Trophoblast cell (in vitro differentiated cells and primary cell): Measurements from ENCODE around the gene RNF10.
"Not testable (repeated sequence)": the region's sequence is repeated elsewhere in the genome, so short reads cannot be mapped to it uniquely, and the experiment has no call there.

Source experiments
- DNase-seq, 2 donors: peaks; one replicate each; pipeline ENCODE4 v3.0.0-alpha.2; 2016
- H2AFZ ChIP-seq: 2 replicates; pipeline ENCODE4 v1.6.1; 2013; ENCODE audit warnings: low read length, moderate library complexity, mild to moderate bottlenecking; ENCODE audit not compliant: insufficient read depth, poor library complexity
- H2AK5ac ChIP-seq: 2 replicates; pipeline ENCODE4 v1.6.1; 2013; ENCODE audit warnings: mild to moderate bottlenecking, low read length
- H2BK120ac ChIP-seq: 2 replicates; pipeline ENCODE4 v1.6.1; 2013; ENCODE audit warnings: low read length, mild to moderate bottlenecking, moderate library complexity; ENCODE audit not compliant: insufficient read depth, poor library complexity
- H2BK12ac ChIP-seq: 2 replicates; pipeline ENCODE4 v1.6.1; 2013; ENCODE audit warnings: mild to moderate bottlenecking, low read length, moderate library complexity
- H2BK5ac ChIP-seq: 2 replicates; pipeline ENCODE4 v1.6.1; 2013; ENCODE audit warnings: low read length, low read depth, moderate library complexity, mild to moderate bottlenecking; ENCODE audit not compliant: poor library complexity
- H3K14ac ChIP-seq: 2 replicates; pipeline ENCODE4 v1.6.1; 2013; ENCODE audit warnings: mild to moderate bottlenecking, low read length
- H3K18ac ChIP-seq: 2 replicates; pipeline ENCODE4 v1.6.1; 2013; ENCODE audit warnings: mild to moderate bottlenecking, low read length
- H3K23ac ChIP-seq: 2 replicates; pipeline ENCODE4 v1.6.1; 2013; ENCODE audit warnings: low read length
- H3K27ac ChIP-seq: 2 replicates; pipeline ENCODE4 v1.5.1; 2013; ENCODE audit warnings: low read depth, mild to moderate bottlenecking, inconsistent platforms, low read length, moderate library complexity
- H3K27me3 ChIP-seq: 2 replicates; pipeline ENCODE4 v1.6.1; 2013; ENCODE audit warnings: inconsistent platforms, mild to moderate bottlenecking, low read length, moderate library complexity; ENCODE audit not compliant: insufficient read depth
- H3K36me3 ChIP-seq, 2 experiments: 1 replicate in 1 of 2; 2 replicates in 1 of 2; pipeline ENCODE4 v1.6.1; 2013; ENCODE audit warnings: low read length in 2 of 2, mild to moderate bottlenecking in 2 of 2, moderate library complexity in 1 of 2; ENCODE audit not compliant: insufficient read depth in 2 of 2, control insufficient read depth in 1 of 2
- H3K4ac ChIP-seq: 2 replicates; pipeline ENCODE4 v1.6.1; 2013; ENCODE audit warnings: low read depth, mild to moderate bottlenecking, low read length, moderate library complexity
- H3K4me1 ChIP-seq, 2 experiments: 1 replicate in 1 of 2; 2 replicates in 1 of 2; pipeline ENCODE4 v1.6.1; 2013; ENCODE audit warnings: low read length in 2 of 2, mild to moderate bottlenecking in 2 of 2, moderate library complexity in 1 of 2; ENCODE audit not compliant: insufficient read depth in 2 of 2, control insufficient read depth in 1 of 2
- H3K4me2 ChIP-seq: 2 replicates; pipeline ENCODE4 v1.6.1; 2013; ENCODE audit warnings: inconsistent platforms, mild to moderate bottlenecking, low read length, moderate library complexity
- H3K4me3 ChIP-seq: 2 replicates; pipeline ENCODE4 v1.5.1; 2013; ENCODE audit warnings: mild to moderate bottlenecking, low read depth, low read length, inconsistent platforms
- H3K79me1 ChIP-seq: one replicate; pipeline ENCODE4 v1.6.1; 2013; ENCODE audit warnings: low read length
- H3K79me2 ChIP-seq: 2 replicates; pipeline ENCODE4 v1.6.1; 2013; ENCODE audit warnings: low read length, mild to moderate bottlenecking; ENCODE audit not compliant: control insufficient read depth, insufficient read depth, poor library complexity
- H3K9ac ChIP-seq: 2 replicates; pipeline ENCODE4 v1.6.1; 2013; ENCODE audit warnings: mild to moderate bottlenecking, low read length
- H3K9me3 ChIP-seq: 2 replicates; pipeline ENCODE4 v1.6.1; 2013; ENCODE audit warnings: low read depth, mild to moderate bottlenecking, control low read depth, inconsistent platforms, low read length; ENCODE audit not compliant: insufficient read depth
- H4K12ac ChIP-seq: 2 replicates; pipeline ENCODE4 v1.6.1; 2013; ENCODE audit warnings: low read depth, mild to moderate bottlenecking, low read length, moderate library complexity
- H4K8ac ChIP-seq: 2 replicates; pipeline ENCODE4 v1.6.1; 2013; ENCODE audit warnings: low read depth, mild to moderate bottlenecking, low read length, moderate library complexity
- H4K91ac ChIP-seq: one replicate; pipeline ENCODE4 v1.6.1; 2013; ENCODE audit warnings: low read depth, mild to moderate bottlenecking, low read length, moderate library complexity
- WGBS: extraction: QIAGEN DNeasy Blood & Tissue Kit; methylation state at CpG from one replicate; pipeline ENCODE4 v1.1.7; 2013; ENCODE audit warnings: missing lambda C conversion rate; ENCODE audit not compliant: insufficient read length, insufficient coverage; ENCODE audit errors: extremely low coverage; 5-methylcytosine and 5-hydroxymethylcytosine counted together

Gene RNF10

GRCh38 chr12:120529641-120530417 lies 4.3 kb upstream of the RNF10 start:
- no peak overlapping the region for H3K9ac ChIP-seq
- peaks cover 9% of the 10 kb centered on the region for H3K79me2 ChIP-seq
- no peaks in the 10 kb centered on the region for H3K9me3 ChIP-seq
- H2BK120ac ChIP-seq, result no peak overlapping the region
- peaks cover 15% of the 10 kb centered on the region for H3K79me1 ChIP-seq
- peak overlapping the region; percentile 8 for H3K27ac ChIP-seq
- H2AFZ ChIP-seq, result no peak overlapping the region
- no peak overlapping the region for H2BK5ac ChIP-seq
- WGBS, result no CpG with 5 or more reads among the region's 19 CpGs
- no peaks in the 10 kb centered on the region for H3K36me3 ChIP-seq
- no peak overlapping the region for H4K12ac ChIP-seq
- H3K4ac ChIP-seq, result no peak overlapping the region
- no peaks in the 10 kb centered on the region for H3K4me1 ChIP-seq
- no peak overlapping the region for H3K4me3 ChIP-seq
- H3K18ac ChIP-seq, result no peak overlapping the region
- H3K4me2 ChIP-seq, result peak overlapping the region; percentile 87
- H4K91ac ChIP-seq, result no peak overlapping the region
- no peak overlapping the region for H2AK5ac ChIP-seq
- no peak overlapping the region for H3K23ac ChIP-seq
- no peak overlapping the region for H4K8ac ChIP-seq
- H3K27me3 ChIP-seq, result no peaks in the 10 kb centered on the region
- DNase-seq, result peak; percentile 68 to 80
- H3K14ac ChIP-seq, result no peak overlapping the region
- no peak overlapping the region for H2BK12ac ChIP-seq

- not testable (repeated sequence) for H3K27me3 ChIP-seq, H2AFZ ChIP-seq, H3K36me3 ChIP-seq, H2BK5ac ChIP-seq, H4K8ac ChIP-seq, H3K14ac ChIP-seq, H3K4ac ChIP-seq, H3K9ac ChIP-seq, H2BK120ac ChIP-seq, H4K91ac ChIP-seq, H3K27ac ChIP-seq, H3K4me3 ChIP-seq, H4K12ac ChIP-seq, H2BK12ac ChIP-seq, H2AK5ac ChIP-seq, H3K4me2 ChIP-seq, H3K9me3 ChIP-seq, H3K23ac ChIP-seq, H3K18ac ChIP-seq, H3K4me1 ChIP-seq, DNase-seq
- peaks cover 13% of the 10 kb centered on the region for H3K79me2 ChIP-seq
- peaks cover 16% of the 10 kb centered on the region for H3K79me1 ChIP-seq
Observed at GRCh38 chr12:120530418-120530761, 3.8 kb upstream of the RNF10 start.

GRCh38 chr12:120532701-120533238 lies 1.4 kb upstream of the RNF10 start:
- Histone ChIP-seq H3K79me2 (peaks cover 20% of the 10 kb centered on the region), H2AFZ (no peak overlapping the region), H4K91ac (no peak overlapping the region), H3K4ac (no peak overlapping the region), H2BK12ac (no peak overlapping the region), H4K12ac (no peak overlapping the region), H2BK5ac (no peak overlapping the region), H3K27me3 (no peaks in the 10 kb centered on the region), H3K18ac (no peak overlapping the region), H3K4me1 (peaks cover 6% of the 10 kb centered on the region in 2 experiments), H3K9me3 (no peaks in the 10 kb centered on the region), H3K9ac (no peak overlapping the region), H3K4me3 (no peak overlapping the region), H3K23ac (no peak overlapping the region), H3K27ac (no peak overlapping the region), H4K8ac (no peak overlapping the region), H3K79me1 (peaks cover 16% of the 10 kb centered on the region), H3K4me2 (no peak overlapping the region), H3K36me3 (peaks cover 2 to 4% of the 10 kb centered on the region in 2 experiments), H3K14ac (no peak overlapping the region), H2BK120ac (no peak overlapping the region), H2AK5ac (no peak overlapping the region)
- no CpG with 5 or more reads among the region's 4 CpGs for WGBS
- DNase-seq, result no peak

GRCh38 chr12:120534703-120535655 lies 823 bp downstream of the RNF10 start:
- Histone ChIP-seq H2AK5ac (peak overlapping the region; percentile 58), H2AFZ (peak overlapping the region; percentile 89), H4K12ac (peak overlapping the region; percentile 75), H3K4me2 (peak overlapping the region; percentile 61), H3K23ac (no peak overlapping the region), H3K36me3 (peaks cover 2 to 5% of the 10 kb centered on the region in 2 experiments), H3K27me3 (no peaks in the 10 kb centered on the region), H3K4me1 (peaks cover 6% of the 10 kb centered on the region in 2 experiments), H3K9ac (peak overlapping the region; percentile 99), H3K4ac (peak overlapping the region; percentile 89), H3K79me2 (peaks cover 23% of the 10 kb centered on the region), H4K91ac (peak overlapping the region; percentile 86), H2BK12ac (no peak overlapping the region), H3K9me3 (no peaks in the 10 kb centered on the region), H3K27ac (peak overlapping the region; percentile 51), H3K18ac (peak overlapping the region; percentile 86), H4K8ac (peak overlapping the region; percentile 76), H2BK5ac (peak overlapping the region; percentile 72), H3K14ac (peak overlapping the region; percentile 83), H3K79me1 (peaks cover 7% of the 10 kb centered on the region), H3K4me3 (peak overlapping the region; percentile 99), H2BK120ac (peak overlapping the region; percentile 67)
- peak in 1 of 2 donors; percentile 58 for DNase-seq
- WGBS, result no CpG with 5 or more reads among the region's 52 CpGs
